Keratinocyte (primary cell): ENCODE data around the gene MUC5B. TPM values are rescaled to one million over a fixed set of nuclear protein-coding genes. Genes with fewer than 3 reads are reported as not detected.
"Not testable (repeated sequence)": the region's sequence is repeated elsewhere in the genome, so short reads cannot be mapped to it uniquely, and the experiment has no call there.

Experiments
- DNase-seq: peaks from one replicate; pipeline ENCODE4 v3.0.0-alpha.2; 2011; ENCODE audit warnings: low read depth, missing footprints, low spot score
- FAIRE-seq: peaks from 2 replicates; lab custom pipeline; 2011; peaks lifted over from hg19 to GRCh38; lab: Jason Lieb, UNC
- H2AFZ ChIP-seq: 2 replicates; pipeline ENCODE4 v1.6.0; 2012; ENCODE audit warnings: low read length, control low read depth, inconsistent platforms; ENCODE audit not compliant: control insufficient read depth
- H3K27ac ChIP-seq: 2 replicates; pipeline ENCODE4 v1.5.1; 2011; ENCODE audit warnings: low read length; ENCODE audit not compliant: control insufficient read depth, insufficient read depth
- H3K27me3 ChIP-seq: 3 replicates; pipeline ENCODE4 v1.6.0; 2011; ENCODE audit warnings: low read length; ENCODE audit not compliant: control insufficient read depth, insufficient read depth; ENCODE audit errors: extremely low read depth
- H3K36me3 ChIP-seq, 2 experiments: 2 replicates in 1 of 2; 3 replicates in 1 of 2; pipeline ENCODE4 v1.5.1; 2011; ENCODE audit warnings: low read length in 2 of 2, mild to moderate bottlenecking in 1 of 2; ENCODE audit not compliant: control insufficient read depth in 2 of 2, insufficient read depth in 2 of 2; ENCODE audit errors: extremely low read depth in 1 of 2
- H3K4me1 ChIP-seq: 3 replicates; pipeline ENCODE4 v1.5.1; 2011; ENCODE audit warnings: low read length; ENCODE audit not compliant: control insufficient read depth, insufficient read depth; ENCODE audit errors: extremely low read depth
- H3K4me2 ChIP-seq: 3 replicates; pipeline ENCODE4 v1.6.0; 2011; ENCODE audit warnings: low read depth, low read length; ENCODE audit not compliant: control insufficient read depth, insufficient read depth; ENCODE audit errors: extremely low read depth
- H3K4me3 ChIP-seq, 3 experiments: fragments of 200-600 bp in 1 of 3; sonication (generic) in 1 of 3; 2 replicates in 2 of 3; 3 replicates in 1 of 3; pipeline ENCODE4 v1.5.1; 2011 to 2016; ENCODE audit warnings: low read length in 3 of 3, mild to moderate bottlenecking in 3 of 3, control low read depth in 2 of 3, inconsistent platforms in 1 of 3, low read depth in 1 of 3, mixed read lengths in 1 of 3, mixed run types in 1 of 3, moderate library complexity in 1 of 3; ENCODE audit not compliant: control insufficient read depth in 2 of 3, insufficient read depth in 2 of 3; ENCODE audit errors: extremely low read depth in 1 of 3
- H3K79me2 ChIP-seq: 2 replicates; pipeline ENCODE4 v1.6.0; 2012; ENCODE audit warnings: low read length; ENCODE audit not compliant: control insufficient read depth, insufficient read depth
- H3K9ac ChIP-seq: 3 replicates; pipeline ENCODE4 v1.6.0; 2011; ENCODE audit warnings: low read length; ENCODE audit not compliant: control insufficient read depth, insufficient read depth; ENCODE audit errors: extremely low read depth
- H3K9me1 ChIP-seq: 3 replicates; pipeline ENCODE4 v1.6.0; 2011; ENCODE audit warnings: low read length; ENCODE audit not compliant: control insufficient read depth, insufficient read depth; ENCODE audit errors: extremely low read depth
- H3K9me3 ChIP-seq: 2 replicates; pipeline ENCODE4 v1.5.1; 2012; ENCODE audit warnings: low read depth, low read length; ENCODE audit not compliant: control insufficient read depth
- H4K20me1 ChIP-seq: 3 replicates; pipeline ENCODE4 v1.6.0; 2011; ENCODE audit warnings: low read length; ENCODE audit not compliant: control insufficient read depth, insufficient read depth; ENCODE audit errors: extremely low read depth
- CTCF ChIP-seq, 3 experiments: IDR thresholded peaks in 1 of 3; conservative IDR thresholded peaks in 1 of 3; optimal IDR thresholded peaks in 1 of 3; 2 replicates in 2 of 3; 3 replicates in 1 of 3; pipeline versions ENCODE3 to v1.5.1; 2011; ENCODE audit warnings: low read length in 3 of 3, mild to moderate bottlenecking in 3 of 3, moderate library complexity in 2 of 3, control low read depth in 1 of 3, inconsistent platforms in 1 of 3; ENCODE audit not compliant: insufficient read depth in 2 of 3; ENCODE audit errors: extremely low read depth in 1 of 3
- EZH2 ChIP-seq: IDR thresholded peaks from one replicate; pipeline ENCODE4 v1.6.1; 2012; ENCODE audit warnings: inconsistent platforms, mild to moderate bottlenecking, low read length, moderate library complexity
- dilution Hi-C: fragments of 300-500 bp; cut with MboI; formaldehyde crosslinking; loops from one replicate; pipeline ENCODE4 v1.7.0; 2020; ENCODE audit warnings: low sequenced_read_pairs; ENCODE audit not compliant: extremely low pct_ligation_motif_present
- polyA plus RNA-seq, 5 experiments: library from polyadenylated mRNA; depleted of rRNA in 3 of 5; stranded (reverse) in 3 of 5; stranded (forward) in 1 of 5; unstranded in 1 of 5; fragments of >200 nt; gene quantifications; 1 replicate in 1 of 5; 2 replicates in 3 of 5; 3 replicates in 1 of 5; pipeline versions ENCODE4 v1.2.1 to v1.2.3, GENCODE V29; 2011 to 2012; ENCODE audit warnings: missing spikeins in 2 of 5, low read depth in 1 of 5, low replicate concordance in 1 of 5

MUC5B gene
- polyA plus RNA-seq, 1 donor (not counting 4 experiments of a cell fraction or from before 2014, with no cell fraction given): not detected

- H3K4me2 ChIP-seq, FAIRE-seq, H3K9ac ChIP-seq, dilution Hi-C loops, H2AFZ ChIP-seq, H3K9me1 ChIP-seq, H3K36me3 ChIP-seq, H4K20me1 ChIP-seq, H3K27me3 ChIP-seq, H3K4me3 ChIP-seq, H3K27ac ChIP-seq, DNase-seq, H3K4me1 ChIP-seq, H3K79me2 ChIP-seq, H3K9me3 ChIP-seq: not testable (repeated sequence)
These were observed 30.9 kb upstream of the MUC5B start for GRCh38 chr11:1191786-1192470.

GRCh38 chr11:1192741-1193325 is 30.0 kb upstream of the MUC5B start:
- no peaks in the 10 kb centered on the region for H3K36me3 ChIP-seq
- H3K4me3 ChIP-seq: no peak overlapping the region
- no peak overlapping the region for H3K27ac ChIP-seq
- DNase-seq (no peak), FAIRE-seq (no peak)
- no peak overlapping the region for H3K4me2 ChIP-seq
- H3K79me2 ChIP-seq: no peaks in the 10 kb centered on the region
- TF ChIP-seq EZH2 (no peak), CTCF (optimal IDR thresholded peaks at IDR 0.05 in 1 of 3, IDR thresholded peaks at IDR 0.05 in 1 of 3, conservative IDR thresholded peaks at IDR 0.05 in 1 of 3; ENCODE audit: extremely low read depth in 1 of 3, insufficient read depth in 2 of 3, low read length in 3 of 3) (no peak)
- no peak overlapping the region for H3K9ac ChIP-seq
- H4K20me1 ChIP-seq: no peaks in the 10 kb centered on the region
- H3K27me3 ChIP-seq: no peaks in the 10 kb centered on the region
- dilution Hi-C loops: no loop called here
- H3K4me1 ChIP-seq: no peaks in the 10 kb centered on the region
- no peaks in the 10 kb centered on the region for H3K9me3 ChIP-seq
- no peak overlapping the region for H2AFZ ChIP-seq
- no peaks in the 10 kb centered on the region for H3K9me1 ChIP-seq
